GM13977 (cell line): ENCODE results near the gene FBXL7.

Experiments used
- DNase-seq: peaks from one replicate; pipeline ENCODE4 v3.0.0; 2012; ENCODE audit warnings: low spot score
- in situ Hi-C: fragments of 300-500 bp; cut with MboI; formaldehyde crosslinking; loops from one replicate; pipeline ENCODE4 v1.12.0; 2022; ENCODE audit warnings: low sequenced_read_pairs, low pct_unique_long_range_greater_than_20kb, mixed read lengths, inconsistent platforms; ENCODE audit not compliant: unreplicated experiment
- TF ChIP-seq, protein P1 (sequence below): IDR thresholded peaks from 2 replicates; pipeline ENCODE4 v1.5.1; 2012; ENCODE audit warnings: mild to moderate bottlenecking, control low read depth; ENCODE audit not compliant: insufficient read depth; ENCODE audit errors: extremely low read depth, missing control alignments

The FBXL7 gene

DNA sequence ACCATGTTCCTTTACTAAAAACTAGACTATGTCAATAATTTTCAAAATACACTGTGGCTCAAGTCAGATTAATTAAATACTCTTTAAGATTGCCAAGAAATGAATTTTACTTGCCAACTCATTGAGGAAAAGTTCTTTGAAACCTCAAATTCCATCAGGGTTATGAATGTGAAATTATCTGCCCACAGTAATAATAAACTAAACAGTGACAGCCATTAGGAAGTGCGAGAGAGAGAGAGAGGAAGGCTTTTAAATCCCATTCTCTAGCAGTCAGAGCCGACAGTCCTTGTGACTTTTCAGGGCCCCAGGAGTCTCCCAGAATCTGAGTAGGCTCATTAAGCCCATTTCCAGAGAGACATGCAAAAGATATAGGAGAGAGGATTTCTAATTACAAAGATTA is 443.5 kb downstream of the FBXL7 start:
- in situ Hi-C loops, result no loop called here
- TF ChIP-seq, protein P1, sequence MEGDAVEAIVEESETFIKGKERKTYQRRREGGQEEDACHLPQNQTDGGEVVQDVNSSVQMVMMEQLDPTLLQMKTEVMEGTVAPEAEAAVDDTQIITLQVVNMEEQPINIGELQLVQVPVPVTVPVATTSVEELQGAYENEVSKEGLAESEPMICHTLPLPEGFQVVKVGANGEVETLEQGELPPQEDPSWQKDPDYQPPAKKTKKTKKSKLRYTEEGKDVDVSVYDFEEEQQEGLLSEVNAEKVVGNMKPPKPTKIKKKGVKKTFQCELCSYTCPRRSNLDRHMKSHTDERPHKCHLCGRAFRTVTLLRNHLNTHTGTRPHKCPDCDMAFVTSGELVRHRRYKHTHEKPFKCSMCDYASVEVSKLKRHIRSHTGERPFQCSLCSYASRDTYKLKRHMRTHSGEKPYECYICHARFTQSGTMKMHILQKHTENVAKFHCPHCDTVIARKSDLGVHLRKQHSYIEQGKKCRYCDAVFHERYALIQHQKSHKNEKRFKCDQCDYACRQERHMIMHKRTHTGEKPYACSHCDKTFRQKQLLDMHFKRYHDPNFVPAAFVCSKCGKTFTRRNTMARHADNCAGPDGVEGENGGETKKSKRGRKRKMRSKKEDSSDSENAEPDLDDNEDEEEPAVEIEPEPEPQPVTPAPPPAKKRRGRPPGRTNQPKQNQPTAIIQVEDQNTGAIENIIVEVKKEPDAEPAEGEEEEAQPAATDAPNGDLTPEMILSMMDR, result no peak
- DNase-seq, result no peak

DNA sequence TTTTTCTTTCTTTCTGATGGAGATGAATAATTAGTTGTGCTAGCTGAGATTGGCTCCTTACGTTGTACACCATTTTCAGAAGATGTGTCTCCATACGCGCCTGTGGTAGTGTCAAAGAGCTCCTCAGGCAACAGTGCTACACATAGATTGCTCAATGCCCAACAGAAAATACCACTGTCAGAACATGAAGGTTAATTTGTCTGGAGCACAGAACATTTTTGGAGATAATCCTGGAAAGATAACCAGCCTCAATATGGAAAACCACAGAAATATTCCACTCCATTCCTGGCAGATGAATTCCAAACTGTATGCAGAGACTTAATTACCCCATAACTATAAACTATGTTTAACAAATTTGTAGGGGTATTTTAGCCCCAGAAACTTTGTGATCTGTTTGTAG is 446.0 kb downstream of the FBXL7 start:
- DNase-seq, result no peak
- in situ Hi-C loops, result no loop called here
- TF ChIP-seq, protein P1, result no peak

GRCh38 chr5:15948190-15948589 is 448.2 kb downstream of the FBXL7 start:
- in situ Hi-C loops, result no loop called here
- TF ChIP-seq, protein P1, result no peak
- DNase-seq, result no peak

GRCh38 chr5:15951126-15951525 is 451.1 kb downstream of the FBXL7 start:
- TF ChIP-seq, protein P1, result no peak
- DNase-seq, result no peak
- in situ Hi-C loops, result no loop called here

DNA sequence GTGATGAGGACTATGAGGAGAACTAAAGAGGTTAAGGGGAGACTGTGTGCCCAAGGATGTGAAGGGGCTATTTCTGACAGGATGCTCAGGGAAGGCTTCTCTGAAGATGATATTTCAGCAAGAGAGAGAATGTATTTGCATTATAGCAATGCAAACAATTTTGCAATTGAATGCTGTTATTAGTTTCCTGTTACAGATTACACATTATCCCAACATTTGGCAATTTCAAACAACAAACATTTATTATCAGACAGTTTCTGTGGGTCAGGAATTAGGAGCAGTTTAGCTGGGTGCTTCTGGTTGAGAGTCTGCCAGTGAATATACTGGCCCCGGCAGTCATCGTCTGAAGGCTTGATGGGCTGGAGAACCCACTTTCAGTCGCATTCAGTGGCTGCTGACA is 451.6 kb downstream of the FBXL7 start:
- DNase-seq, result no peak
- in situ Hi-C loops, result no loop called here
- TF ChIP-seq, protein P1, result no peak

GRCh38 chr5:15956622-15957021 is 456.6 kb downstream of the FBXL7 start:
- in situ Hi-C loops, result no loop called here
- DNase-seq, result no peak
- TF ChIP-seq, protein P1, result no peak

DNA sequence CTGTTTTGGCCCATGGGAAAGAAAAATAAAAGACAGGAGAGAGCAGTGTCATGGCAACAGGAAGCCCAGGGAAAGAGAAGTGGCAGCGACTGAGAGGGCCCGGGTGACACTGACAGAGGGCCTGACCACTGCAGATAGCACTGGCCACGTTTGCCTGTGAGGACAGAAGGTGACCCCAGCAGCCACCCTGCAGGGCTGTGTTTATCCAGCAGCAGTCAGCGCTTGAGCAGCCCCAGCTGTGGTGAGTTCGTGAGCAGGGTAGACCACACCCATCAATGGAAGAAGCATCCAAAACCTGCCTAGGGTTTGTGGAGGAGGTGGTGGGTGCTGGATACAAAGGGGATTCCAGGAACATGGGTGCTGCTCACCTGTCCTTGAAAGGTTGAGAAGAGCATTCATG is 457.1 kb downstream of the FBXL7 start:
- TF ChIP-seq, protein P1, result no peak
- in situ Hi-C loops, result no loop called here
- no peak for DNase-seq
